Stimulated activated CD8-positive, alpha-beta memory T cell treated with anti-CD3 and anti-CD28 coated beads, Interleukin-7, amount 100 ng/mL, for 24 hours (primary cell): Measurements from ENCODE around the gene GNA15.
A peak's percentile ranks its signal among the peaks of the same experiment; 100 is the strongest.
"Not testable (repeated sequence)": the region's sequence is repeated elsewhere in the genome, so short reads cannot be mapped to it uniquely, and the experiment has no call there.

Source experiments
- DNase-seq: peaks from one replicate; pipeline ENCODE4 v3.0.0-alpha.2; 2020; ENCODE audit warnings: low read depth

GNA15 gene

GRCh38 chr19:3135961-3136683 is at the start of gene GNA15:
TSS of gene GNA15 (plus strand) at chr19:3136033. CDS start at chr19:3136451, 418 bp downstream.
- DNase-seq: no peak

- DNase-seq: no peak
Observed at GRCh38 chr19:3087769-3088168, 48.1 kb upstream of the GNA15 start.

GRCh38 chr19:3089299-3089855 is 46.5 kb upstream of the GNA15 start:
- not testable (repeated sequence) for DNase-seq

- no peak for DNase-seq
Observed at GRCh38 chr19:3094601-3095440, 41.0 kb upstream of the GNA15 start.

GRCh38 chr19:3095441-3096191 is 40.2 kb upstream of the GNA15 start:
- peak; percentile 8 for DNase-seq

- DNase-seq: no peak
Observed at GRCh38 chr19:3096267-3096901, 39.4 kb upstream of the GNA15 start.

GRCh38 chr19:3096902-3097326 is 38.9 kb upstream of the GNA15 start:
- no peak for DNase-seq

- DNase-seq: no peak
Observed at GRCh38 chr19:3097442-3097871, 38.4 kb upstream of the GNA15 start.

GRCh38 chr19:3098141-3098514 is 37.7 kb upstream of the GNA15 start:
- no peak for DNase-seq

GRCh38 chr19:3098515-3099346 is 37.1 kb upstream of the GNA15 start:
- no peak for DNase-seq

GRCh38 chr19:3099347-3100145 is 36.3 kb upstream of the GNA15 start:
- DNase-seq: no peak

GRCh38 chr19:3100331-3100730 is 35.5 kb upstream of the GNA15 start:
- DNase-seq: no peak

GRCh38 chr19:3100747-3101730 is 34.8 kb upstream of the GNA15 start:
- DNase-seq: no peak

- no peak for DNase-seq
Observed at GRCh38 chr19:3102239-3103140, 33.3 kb upstream of the GNA15 start.

GRCh38 chr19:3104708-3104983 is 31.2 kb upstream of the GNA15 start:
- DNase-seq: no peak

- no peak for DNase-seq
Observed at GRCh38 chr19:3105641-3106508, 30.0 kb upstream of the GNA15 start.
